ENCODE data around the gene MEDAG. TPM values are rescaled to one million over a fixed set of nuclear protein-coding genes. Genes with fewer than 3 reads are reported as not detected.

The MEDAG gene
- total RNA-seq, 3 donors from 2014 or later = 0.46 to 11.0 (median 8.9) TPM

DNA sequence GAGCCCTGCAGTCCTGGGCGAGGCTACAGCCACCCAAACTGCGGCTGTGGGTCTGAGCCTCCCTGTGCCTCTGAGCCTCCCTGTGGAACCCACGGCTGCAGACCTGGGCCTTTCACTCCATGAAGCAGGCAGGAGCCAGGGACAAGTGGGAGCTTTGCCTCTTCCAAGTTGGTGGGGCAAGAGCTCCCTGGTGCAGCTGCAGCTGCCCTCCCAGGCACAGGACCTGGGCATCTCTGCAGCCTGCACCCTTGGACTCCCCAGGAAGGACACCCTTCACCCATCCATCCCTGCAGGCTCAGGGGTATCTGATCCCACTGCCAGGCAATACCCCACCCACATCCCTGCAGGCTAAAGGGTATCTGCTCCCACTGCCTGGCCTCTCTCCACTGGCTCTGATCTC, 28.7 kb downstream of the MEDAG start:
- H3K4me3 ChIP-seq = no peak overlapping the region
- H3K36me3 ChIP-seq (ENCODE audit: low read depth) = no peaks in the 10 kb centered on the region
- peaks cover 3% of the 10 kb centered on the region for H3K9me3 ChIP-seq
- DNase-seq = no peak
- no peak for ATAC-seq
- TF ChIP-seq, protein P1, sequence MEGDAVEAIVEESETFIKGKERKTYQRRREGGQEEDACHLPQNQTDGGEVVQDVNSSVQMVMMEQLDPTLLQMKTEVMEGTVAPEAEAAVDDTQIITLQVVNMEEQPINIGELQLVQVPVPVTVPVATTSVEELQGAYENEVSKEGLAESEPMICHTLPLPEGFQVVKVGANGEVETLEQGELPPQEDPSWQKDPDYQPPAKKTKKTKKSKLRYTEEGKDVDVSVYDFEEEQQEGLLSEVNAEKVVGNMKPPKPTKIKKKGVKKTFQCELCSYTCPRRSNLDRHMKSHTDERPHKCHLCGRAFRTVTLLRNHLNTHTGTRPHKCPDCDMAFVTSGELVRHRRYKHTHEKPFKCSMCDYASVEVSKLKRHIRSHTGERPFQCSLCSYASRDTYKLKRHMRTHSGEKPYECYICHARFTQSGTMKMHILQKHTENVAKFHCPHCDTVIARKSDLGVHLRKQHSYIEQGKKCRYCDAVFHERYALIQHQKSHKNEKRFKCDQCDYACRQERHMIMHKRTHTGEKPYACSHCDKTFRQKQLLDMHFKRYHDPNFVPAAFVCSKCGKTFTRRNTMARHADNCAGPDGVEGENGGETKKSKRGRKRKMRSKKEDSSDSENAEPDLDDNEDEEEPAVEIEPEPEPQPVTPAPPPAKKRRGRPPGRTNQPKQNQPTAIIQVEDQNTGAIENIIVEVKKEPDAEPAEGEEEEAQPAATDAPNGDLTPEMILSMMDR (IDR thresholded peaks at IDR 0.05) = no peak
- no peaks in the 10 kb centered on the region for H3K4me1 ChIP-seq (ENCODE audit: low read depth)
- intact Hi-C loops (cut with DNase I, micrococcal nuclease) = no loop called here

- Histone ChIP-seq H3K36me3 (ENCODE audit: low read depth) (no peaks in the 10 kb centered on the region), H3K4me3 (no peak overlapping the region), H3K4me1 (ENCODE audit: low read depth) (no peaks in the 10 kb centered on the region), H3K9me3 (peaks cover 3% of the 10 kb centered on the region)
- ATAC-seq = peak; percentile 68
- peak in 1 of 3 donors; percentile 16 for DNase-seq
- TF ChIP-seq, protein P1 (IDR thresholded peaks at IDR 0.05) = no peak
- intact Hi-C loops (cut with DNase I, micrococcal nuclease) = no loop called here
These were observed 30.9 kb downstream of the MEDAG start for GRCh38 chr13:30936971-30937370.

- H3K4me3 ChIP-seq = no peak overlapping the region
- intact Hi-C loops (cut with DNase I, micrococcal nuclease) = no loop called here
- no peak for ATAC-seq
These were observed 37.8 kb downstream of the MEDAG start for GRCh38 chr13:30943881-30944280.

GRCh38 chr13:30957258-30957943, 51.3 kb downstream of the MEDAG start:
- ATAC-seq (no peak), DNase-seq (no peak)
- TF ChIP-seq, protein P1 (IDR thresholded peaks at IDR 0.05) = no peak
- intact Hi-C loops (cut with DNase I, micrococcal nuclease) = no loop called here
- H3K4me1 ChIP-seq (ENCODE audit: low read depth) = no peaks in the 10 kb centered on the region
- no peak overlapping the region for H3K4me3 ChIP-seq
- no peaks in the 10 kb centered on the region for H3K36me3 ChIP-seq (ENCODE audit: low read depth)
- no peaks in the 10 kb centered on the region for H3K9me3 ChIP-seq

More at GRCh38 chr13:30943881-30944280, 37.8 kb downstream of the MEDAG start:
- TF ChIP-seq, protein P1 (IDR thresholded peaks at IDR 0.05) = no peak
- Histone ChIP-seq H3K9me3 (no peaks in the 10 kb centered on the region), H3K36me3 (ENCODE audit: low read depth) (no peaks in the 10 kb centered on the region), H3K4me1 (ENCODE audit: low read depth) (no peaks in the 10 kb centered on the region)
- no peak for DNase-seq

- ATAC-seq (no peak), DNase-seq (no peak)
- no peaks in the 10 kb centered on the region for H3K4me1 ChIP-seq (ENCODE audit: low read depth)
- TF ChIP-seq, protein P1 (IDR thresholded peaks at IDR 0.05) = no peak
- intact Hi-C loops (cut with DNase I, micrococcal nuclease) = no loop called here
- H3K4me3 ChIP-seq = no peak overlapping the region
- no peaks in the 10 kb centered on the region for H3K9me3 ChIP-seq
- no peaks in the 10 kb centered on the region for H3K36me3 ChIP-seq (ENCODE audit: low read depth)
These were observed 53.6 kb downstream of the MEDAG start for GRCh38 chr13:30959678-30960077.
